Left lung (tissue), 14 donors: Measurements from ENCODE around the gene CHAMP1. TPM values are rescaled to one million over a fixed set of nuclear protein-coding genes. Genes with fewer than 3 reads are reported as not detected.
A peak's percentile ranks its signal among the peaks of the same experiment; 100 is the strongest.

Experiments
- ATAC-seq: fragments of 200-7000 bp; cut with Tn5 transposase; one replicate; pipeline ENCODE4 v1.9.1; 2020; ENCODE audit warnings: moderate library complexity
- DNase-seq, 4 donors: peaks; one replicate each; pipeline ENCODE4 v3.0.0-alpha.2; 2013 to 2020
- H3K27ac ChIP-seq, 2 donors: fragments of 200-600 bp; sonication (generic) in 1 of 2; one replicate each; pipeline versions ENCODE4 v1.5.0 to v1.8.0; 2020 to 2021
- H3K27me3 ChIP-seq, 2 donors: fragments of 200-600 bp; sonication (generic) in 1 of 2; one replicate each; pipeline versions ENCODE4 v1.5.0 to v1.8.0; 2020 to 2021
- H3K36me3 ChIP-seq, 2 donors: fragments of 200-600 bp; sonication (generic) in 1 of 2; one replicate each; pipeline versions ENCODE4 v1.5.0 to v1.8.0; 2020 to 2021
- H3K4me1 ChIP-seq, 2 donors: fragments of 200-600 bp; one replicate each; pipeline ENCODE4 v1.8.0; 2021
- H3K4me3 ChIP-seq, 2 donors: fragments of 200-600 bp; sonication (generic) in 1 of 2; one replicate each; pipeline versions ENCODE4 v1.5.0 to v1.8.0; 2020 to 2021; ENCODE audit warnings: mild to moderate bottlenecking in 1 of 2
- H3K9me3 ChIP-seq, 2 donors: fragments of 200-600 bp; sonication (generic) in 1 of 2; one replicate each; pipeline versions ENCODE4 v1.5.0 to v1.8.0; 2020 to 2021
- CTCF ChIP-seq, 2 donors: fragments of 200-600 bp; sonication (generic) in 1 of 2; IDR thresholded peaks; one replicate each; pipeline versions ENCODE4 v1.5.0 to v1.8.0; 2021; ENCODE audit warnings: antibody characterized with exemption in 2 of 2
- intact Hi-C, 2 donors: fragments of 100-400 bp; cut with DNase I; formaldehyde crosslinking; loops; one replicate each; pipeline versions ENCODE4 v1.11.2 to v1.14.2; 2022
- long read RNA-seq, 12 donors: library from polyadenylated mRNA in 2 of 12; unstranded in 2 of 12; transcript quantifications; one replicate each; pipeline ENCODE4 v2.0.0 and lab custom pipeline, GENCODE V29; 2019 to 2026
- polyA plus RNA-seq, 6 donors: library from polyadenylated mRNA; unstranded; fragments of 120-200 nt; gene quantifications; one replicate each; pipeline ENCODE4 v1.2.1, GENCODE V29; 2013; ENCODE audit not compliant: insufficient read length in 6 of 6
- total RNA-seq, 2 donors: library from RNA; stranded (reverse); fragmentation: NEBNext Ultra II Directional; extraction: Animal tissue kit (Norgen Biotek cat#: 25700); gene quantifications; one replicate each; pipeline ENCODE4 v1.2.1, GENCODE V29; 2021
- donor health status: DM: no; HTN: yes; CAD: no.
- donor health status: DM: no; HTN: no; CAD: no.

CHAMP1 gene
- total RNA-seq (10 to 100 TPM; 20.9 to 22.7 TPM), polyA plus RNA-seq (10 to 100 TPM; 24.9 to 32.4 (median 29.0) TPM)
- long read RNA-seq, donor 1, full-length matches to known transcripts = 47 of 47 reads
- long read RNA-seq, donor 1, partial matches to known transcripts = 0 of 47 reads
- long read RNA-seq, donor 1, other reads (novel, unspliced or antisense) = 0 of 47 reads
- long read RNA-seq, donor 2, full-length matches to known transcripts = 42 of 42 reads
- long read RNA-seq, donor 2, partial matches to known transcripts = 0 of 42 reads
- long read RNA-seq, donor 2, other reads (novel, unspliced or antisense) = 0 of 42 reads
- long read RNA-seq, donor 3, full-length matches to known transcripts = 20 of 20 reads
- long read RNA-seq, donor 3, partial matches to known transcripts = 0 of 20 reads
- long read RNA-seq, donor 3, other reads (novel, unspliced or antisense) = 0 of 20 reads
- long read RNA-seq, donor 4, partial matches to known transcripts = 0 of 7 reads
- long read RNA-seq, donor 4, other reads (novel, unspliced or antisense) = 1 of 7 reads
- long read RNA-seq, donor 5, full-length matches to known transcripts = 24 of 24 reads
- long read RNA-seq, donor 5, partial matches to known transcripts = 0 of 24 reads
- long read RNA-seq, donor 5, other reads (novel, unspliced or antisense) = 0 of 24 reads
- long read RNA-seq, donor 6, full-length matches to known transcripts = 19 of 19 reads
- long read RNA-seq, donor 6, partial matches to known transcripts = 0 of 19 reads
- long read RNA-seq, donor 6, other reads (novel, unspliced or antisense) = 0 of 19 reads
- long read RNA-seq, donor 7, full-length matches to known transcripts = 4 of 4 reads
- long read RNA-seq, donor 7, partial matches to known transcripts = 0 of 4 reads
- long read RNA-seq, donor 7, other reads (novel, unspliced or antisense) = 0 of 4 reads
- long read RNA-seq, donor 8, full-length matches to known transcripts = 25 of 25 reads
- long read RNA-seq, donor 8, partial matches to known transcripts = 0 of 25 reads
- long read RNA-seq, donor 8, other reads (novel, unspliced or antisense) = 0 of 25 reads
- long read RNA-seq, donor 9, full-length matches to known transcripts = 1 of 1 reads
- long read RNA-seq, donor 9, partial matches to known transcripts = 0 of 1 reads
- long read RNA-seq, donor 9, other reads (novel, unspliced or antisense) = 0 of 1 reads
- long read RNA-seq, donor 10, partial matches to known transcripts = 0 of 4 reads
- long read RNA-seq, donor 10, other reads (novel, unspliced or antisense) = 2 of 4 reads
- long read RNA-seq, donor 11, full-length matches to known transcripts = 65 of 65 reads
- long read RNA-seq, donor 11, partial matches to known transcripts = 0 of 65 reads
- long read RNA-seq, donor 11, other reads (novel, unspliced or antisense) = 0 of 65 reads
- long read RNA-seq, donor 12, full-length matches to known transcripts = 19 of 19 reads
- long read RNA-seq, donor 12, partial matches to known transcripts = 0 of 19 reads
- long read RNA-seq, donor 12, other reads (novel, unspliced or antisense) = 0 of 19 reads

GRCh38 chr13:114314074-114314912 lies at the start of gene CHAMP1:
Gene CHAMP1 (plus strand): TSS chr13:114314503. CDS start chr13:114323843, 9,340 bp downstream.
- H3K4me1 ChIP-seq = peaks cover 9 to 48% of the 10 kb centered on the region in 2 donors
- peak within 1 kb of the TSS; percentile 85 to 91 for H3K4me3 ChIP-seq
- H3K36me3 ChIP-seq = no peaks in the 10 kb centered on the region
- peak in 1 of 2 donors; percentile 7 for TF ChIP-seq CTCF (IDR thresholded peaks at IDR 0.05)
- no peaks in the 10 kb centered on the region for H3K9me3 ChIP-seq
- ATAC-seq (peak; percentile 94), DNase-seq (peak; percentile 95 to 98 (median 96))
- intact Hi-C loops = no loop called here
- no peaks in the 10 kb centered on the region for H3K27me3 ChIP-seq
- peak within 1 kb of the TSS; percentile 91 to 94 for H3K27ac ChIP-seq

- Histone ChIP-seq H3K4me1 (no peaks in the 10 kb centered on the region), H3K9me3 (no peaks in the 10 kb centered on the region), H3K27ac (no peak overlapping the region), H3K36me3 (peaks cover 0 to 100% of the 10 kb centered on the region in 2 donors), H3K4me3 (no peak overlapping the region), H3K27me3 (no peaks in the 10 kb centered on the region)
- intact Hi-C loops = no loop called here
- no peak for TF ChIP-seq CTCF (IDR thresholded peaks at IDR 0.05)
- ATAC-seq (no peak), DNase-seq (no peak)
These were observed 49.3 kb upstream of the CHAMP1 start for GRCh38 chr13:114264886-114265611.

- DNase-seq = no peak
- peaks cover 0 to 96% of the 10 kb centered on the region in 2 donors for H3K36me3 ChIP-seq
- TF ChIP-seq CTCF (IDR thresholded peaks at IDR 0.05) = no peak
- no peak for ATAC-seq
- no peaks in the 10 kb centered on the region for H3K9me3 ChIP-seq
- H3K27ac ChIP-seq = no peak overlapping the region
- H3K4me3 ChIP-seq = no peak overlapping the region
- intact Hi-C loops = no loop called here
- H3K27me3 ChIP-seq = no peaks in the 10 kb centered on the region
- no peaks in the 10 kb centered on the region for H3K4me1 ChIP-seq
These were observed 48.1 kb upstream of the CHAMP1 start for GRCh38 chr13:114266241-114266640.
